GM23338 (cell line): ENCODE results near the gene ZP2. TPM values are rescaled to one million over a fixed set of nuclear protein-coding genes. Genes with fewer than 3 reads are reported as not detected.

Source experiments
- ATAC-seq: fragments of 200-7000 bp; cut with Tn5 transposase; 3 replicates; pipeline ENCODE4 v1.9.1; 2020
- DNase-seq: peaks from one replicate; pipeline ENCODE4 v3.0.0-alpha.2; 2015; ENCODE audit warnings: low spot score
- H2AFZ ChIP-seq: fragments of 200-600 bp; sonication (generic); 2 replicates; pipeline ENCODE4 v1.8.0; 2016; ENCODE audit warnings: antibody characterized with exemption, mild to moderate bottlenecking, moderate library complexity
- H3F3A ChIP-seq: fragments of 200-600 bp; sonication (generic); replicated peaks from 2 replicates; pipeline ENCODE4 v1.8.0; 2017; ENCODE audit warnings: antibody characterized with exemption, mixed run types, low read depth
- H3K27ac ChIP-seq: fragments of 200-600 bp; sonication (generic); 2 replicates; pipeline ENCODE4 v1.6.1; 2016; ENCODE audit warnings: low read depth
- H3K27me3 ChIP-seq: fragments of 200-600 bp; sonication (generic); 2 replicates; pipeline ENCODE4 v1.8.0; 2016; ENCODE audit warnings: mild to moderate bottlenecking, mixed run types, moderate library complexity; ENCODE audit not compliant: insufficient read depth
- H3K36me3 ChIP-seq: fragments of 200-600 bp; sonication (generic); 2 replicates; pipeline ENCODE4 v1.8.0; 2016; ENCODE audit warnings: mild to moderate bottlenecking; ENCODE audit not compliant: insufficient read depth
- H3K4me1 ChIP-seq: fragments of 200-600 bp; sonication (generic); 2 replicates; pipeline ENCODE4 v1.8.0; 2016; ENCODE audit warnings: mild to moderate bottlenecking, moderate library complexity; ENCODE audit not compliant: insufficient read depth
- H3K4me2 ChIP-seq: fragments of 200-600 bp; sonication (generic); 2 replicates; pipeline ENCODE4 v1.7.1; 2017; ENCODE audit warnings: mixed run types
- H3K4me3 ChIP-seq: fragments of 200-600 bp; sonication (generic); 2 replicates; pipeline ENCODE4 v1.6.1; 2016; ENCODE audit warnings: mixed run types
- H3K79me2 ChIP-seq: fragments of 200-600 bp; sonication (generic); replicated peaks from 2 replicates; pipeline ENCODE4 v1.8.0; 2017; ENCODE audit warnings: mild to moderate bottlenecking; ENCODE audit not compliant: insufficient read depth
- H3K9me2 ChIP-seq: fragments of 200-600 bp; sonication (generic); 2 replicates; pipeline ENCODE4 v1.8.0; 2017; ENCODE audit not compliant: insufficient read depth
- H4K20me1 ChIP-seq: fragments of 200-600 bp; sonication (generic); replicated peaks from 2 replicates; pipeline ENCODE4 v1.8.0; 2017; ENCODE audit warnings: mild to moderate bottlenecking; ENCODE audit not compliant: insufficient read depth
- H3K27ac Mint-ChIP-seq: 2 replicates; pipeline ENCODE4 v1.8.0; 2020; ENCODE audit warnings: inconsistent platforms, mild to moderate bottlenecking, moderate library complexity, mixed read lengths
- H3K27me3 Mint-ChIP-seq: 3 replicates; pipeline ENCODE4 v1.8.0; 2022; ENCODE audit warnings: low read depth, mild to moderate bottlenecking, moderate library complexity, mixed read lengths, inconsistent platforms; ENCODE audit not compliant: insufficient read depth, poor library complexity
- H3K36me3 Mint-ChIP-seq: 3 replicates; pipeline ENCODE4 v1.8.0; 2021; ENCODE audit warnings: low read depth, mild to moderate bottlenecking, inconsistent platforms, moderate library complexity, mixed read lengths
- H3K4me1 Mint-ChIP-seq: 3 replicates; pipeline ENCODE4 v1.8.0; 2020; ENCODE audit warnings: mild to moderate bottlenecking, inconsistent platforms, mixed read lengths
- H3K4me3 Mint-ChIP-seq: 3 replicates; pipeline ENCODE4 v1.8.0; 2021; ENCODE audit warnings: moderate library complexity, mild to moderate bottlenecking, inconsistent platforms, mixed read lengths
- H3K9me3 Mint-ChIP-seq: 3 replicates; pipeline ENCODE4 v1.8.0; 2020; ENCODE audit warnings: moderate library complexity, mild to moderate bottlenecking, inconsistent platforms, mixed read lengths
- CTCF ChIP-seq, 2 experiments: fragments of 200-600 bp in 1 of 2; sonication (generic) in 1 of 2; conservative IDR thresholded peaks; 2 replicates each; pipeline versions ENCODE4 v1.5.1 to v1.6.1; 2016 to 2017; ENCODE audit warnings: antibody characterized with exemption in 2 of 2, low read depth in 2 of 2, mild to moderate bottlenecking in 2 of 2, moderate library complexity in 1 of 2
- EZH2 ChIP-seq: fragments of 200-600 bp; sonication (generic); IDR thresholded peaks from one replicate; pipeline ENCODE4 v1.8.0; 2017; ENCODE audit warnings: antibody characterized with exemption, mild to moderate bottlenecking, low read depth; ENCODE audit not compliant: unreplicated experiment
- EZH2phosphoT487 ChIP-seq: fragments of 200-600 bp; sonication (generic); IDR thresholded peaks from one replicate; pipeline ENCODE4 v1.8.1; 2018; ENCODE audit warnings: antibody characterized with exemption; ENCODE audit not compliant: unreplicated experiment
- polyA plus RNA-seq: library from polyadenylated mRNA; unstranded; fragments of >200 nt; fragmentation: Nextera tagmentation; extraction: Ambion mirVana; gene quantifications from 2 replicates; pipeline ENCODE4 v1.2.1, GENCODE V29; 2016
- total RNA-seq: library from RNA; depleted of rRNA; stranded (reverse); fragments of >200 nt; shearing (Covaris generic); gene quantifications from 2 replicates; pipeline ENCODE4 v1.2.3, GENCODE V29; 2014
- TF ChIP-seq, protein P1 (sequence below): fragments of 250-450 bp; sonication (Bioruptor Pico); IDR thresholded peaks from 2 replicates; pipeline ENCODE4 v1.5.0; 2020; ENCODE audit warnings: mild to moderate bottlenecking, moderate library complexity
- TF ChIP-seq, protein P2 (sequence below): IDR thresholded peaks from one replicate; pipeline ENCODE4 v1.6.1; 2018; ENCODE audit warnings: antibody characterized with exemption; ENCODE audit not compliant: unreplicated experiment

The ZP2 gene
- total and polyA plus RNA-seq, 2 experiments from 2014 or later = not detected

DNA sequence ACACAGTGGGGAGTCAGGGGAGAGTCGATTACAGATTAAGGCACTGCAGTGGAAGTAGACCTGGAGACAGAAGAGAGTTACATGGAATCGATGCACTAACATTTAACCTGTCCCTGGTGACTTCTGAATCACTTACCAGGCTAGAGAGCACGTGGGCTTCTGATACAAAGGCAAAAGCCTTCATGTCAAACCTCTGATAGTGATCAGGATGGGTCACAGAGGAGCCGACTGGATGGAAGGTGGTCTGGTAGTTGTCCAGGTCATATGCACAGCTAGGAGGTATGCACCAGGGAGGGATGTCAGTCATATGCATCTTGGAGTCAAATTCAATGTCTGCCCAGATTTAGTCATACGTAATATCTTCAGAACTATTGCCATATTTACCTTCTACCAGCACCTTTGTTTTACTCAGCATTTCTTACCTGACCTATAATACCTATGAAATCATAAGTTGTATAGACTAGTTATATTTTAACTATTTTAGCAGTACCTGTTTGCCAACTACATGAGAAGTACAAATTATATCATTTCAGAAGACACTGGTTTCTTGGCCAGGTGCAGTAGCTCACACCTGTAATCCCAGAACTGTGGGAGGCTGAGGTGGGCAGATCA, 11.7 kb downstream of the ZP2 start (continued):
- TF ChIP-seq, protein P1, sequence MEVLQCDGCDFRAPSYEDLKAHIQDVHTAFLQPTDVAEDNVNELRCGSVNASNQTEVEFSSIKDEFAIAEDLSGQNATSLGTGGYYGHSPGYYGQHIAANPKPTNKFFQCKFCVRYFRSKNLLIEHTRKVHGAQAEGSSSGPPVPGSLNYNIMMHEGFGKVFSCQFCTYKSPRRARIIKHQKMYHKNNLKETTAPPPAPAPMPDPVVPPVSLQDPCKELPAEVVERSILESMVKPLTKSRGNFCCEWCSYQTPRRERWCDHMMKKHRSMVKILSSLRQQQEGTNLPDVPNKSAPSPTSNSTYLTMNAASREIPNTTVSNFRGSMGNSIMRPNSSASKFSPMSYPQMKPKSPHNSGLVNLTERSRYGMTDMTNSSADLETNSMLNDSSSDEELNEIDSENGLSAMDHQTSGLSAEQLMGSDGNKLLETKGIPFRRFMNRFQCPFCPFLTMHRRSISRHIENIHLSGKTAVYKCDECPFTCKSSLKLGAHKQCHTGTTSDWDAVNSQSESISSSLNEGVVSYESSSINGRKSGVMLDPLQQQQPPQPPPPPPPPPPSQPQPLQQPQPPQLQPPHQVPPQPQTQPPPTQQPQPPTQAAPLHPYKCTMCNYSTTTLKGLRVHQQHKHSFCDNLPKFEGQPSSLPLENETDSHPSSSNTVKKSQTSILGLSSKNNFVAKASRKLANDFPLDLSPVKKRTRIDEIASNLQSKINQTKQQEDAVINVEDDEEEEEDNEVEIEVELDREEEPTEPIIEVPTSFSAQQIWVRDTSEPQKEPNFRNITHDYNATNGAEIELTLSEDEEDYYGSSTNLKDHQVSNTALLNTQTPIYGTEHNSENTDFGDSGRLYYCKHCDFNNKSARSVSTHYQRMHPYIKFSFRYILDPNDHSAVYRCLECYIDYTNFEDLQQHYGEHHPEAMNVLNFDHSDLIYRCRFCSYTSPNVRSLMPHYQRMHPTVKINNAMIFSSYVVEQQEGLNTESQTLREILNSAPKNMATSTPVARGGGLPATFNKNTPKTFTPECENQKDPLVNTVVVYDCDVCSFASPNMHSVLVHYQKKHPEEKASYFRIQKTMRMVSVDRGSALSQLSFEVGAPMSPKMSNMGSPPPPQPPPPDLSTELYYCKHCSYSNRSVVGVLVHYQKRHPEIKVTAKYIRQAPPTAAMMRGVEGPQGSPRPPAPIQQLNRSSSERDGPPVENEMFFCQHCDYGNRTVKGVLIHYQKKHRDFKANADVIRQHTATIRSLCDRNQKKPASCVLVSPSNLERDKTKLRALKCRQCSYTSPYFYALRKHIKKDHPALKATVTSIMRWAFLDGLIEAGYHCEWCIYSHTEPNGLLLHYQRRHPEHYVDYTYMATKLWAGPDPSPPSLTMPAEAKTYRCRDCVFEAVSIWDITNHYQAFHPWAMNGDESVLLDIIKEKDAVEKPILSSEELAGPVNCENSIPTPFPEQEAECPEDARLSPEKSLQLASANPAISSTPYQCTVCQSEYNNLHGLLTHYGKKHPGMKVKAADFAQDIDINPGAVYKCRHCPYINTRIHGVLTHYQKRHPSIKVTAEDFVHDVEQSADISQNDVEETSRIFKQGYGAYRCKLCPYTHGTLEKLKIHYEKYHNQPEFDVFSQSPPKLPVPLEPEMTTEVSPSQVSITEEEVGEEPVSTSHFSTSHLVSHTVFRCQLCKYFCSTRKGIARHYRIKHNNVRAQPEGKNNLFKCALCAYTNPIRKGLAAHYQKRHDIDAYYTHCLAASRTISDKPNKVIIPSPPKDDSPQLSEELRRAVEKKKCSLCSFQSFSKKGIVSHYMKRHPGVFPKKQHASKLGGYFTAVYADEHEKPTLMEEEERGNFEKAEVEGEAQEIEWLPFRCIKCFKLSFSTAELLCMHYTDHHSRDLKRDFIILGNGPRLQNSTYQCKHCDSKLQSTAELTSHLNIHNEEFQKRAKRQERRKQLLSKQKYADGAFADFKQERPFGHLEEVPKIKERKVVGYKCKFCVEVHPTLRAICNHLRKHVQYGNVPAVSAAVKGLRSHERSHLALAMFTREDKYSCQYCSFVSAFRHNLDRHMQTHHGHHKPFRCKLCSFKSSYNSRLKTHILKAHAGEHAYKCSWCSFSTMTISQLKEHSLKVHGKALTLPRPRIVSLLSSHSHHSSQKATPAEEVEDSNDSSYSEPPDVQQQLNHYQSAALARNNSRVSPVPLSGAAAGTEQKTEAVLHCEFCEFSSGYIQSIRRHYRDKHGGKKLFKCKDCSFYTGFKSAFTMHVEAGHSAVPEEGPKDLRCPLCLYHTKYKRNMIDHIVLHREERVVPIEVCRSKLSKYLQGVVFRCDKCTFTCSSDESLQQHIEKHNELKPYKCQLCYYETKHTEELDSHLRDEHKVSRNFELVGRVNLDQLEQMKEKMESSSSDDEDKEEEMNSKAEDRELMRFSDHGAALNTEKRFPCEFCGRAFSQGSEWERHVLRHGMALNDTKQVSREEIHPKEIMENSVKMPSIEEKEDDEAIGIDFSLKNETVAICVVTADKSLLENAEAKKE = no peak

DNA sequence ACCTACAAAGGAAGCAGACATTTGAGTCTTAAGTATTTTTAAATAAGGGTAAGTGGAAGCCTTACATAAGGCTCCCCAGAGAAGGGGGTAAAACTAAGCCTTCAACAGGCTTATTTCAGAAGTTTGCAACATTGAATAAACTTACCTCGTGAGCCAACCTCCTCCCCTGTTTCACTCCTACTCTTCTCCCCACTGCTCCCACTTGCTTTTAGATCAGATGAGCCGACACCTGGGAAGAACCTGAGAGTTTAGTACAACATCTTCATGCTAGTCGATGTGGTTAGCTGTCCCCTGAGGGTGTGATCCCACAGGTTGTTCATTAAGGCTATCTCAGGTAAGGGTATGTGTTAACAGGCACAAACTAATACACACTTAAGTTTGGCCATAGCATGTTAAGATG, 13.8 kb downstream of the ZP2 start:
- no peak overlapping the region for H3K27ac ChIP-seq
- no peak for DNase-seq
- Mint-ChIP-seq H3K4me1 (no peaks in the 10 kb centered on the region), H3K27ac (no peak overlapping the region), H3K27me3 (peaks cover 5% of the 10 kb centered on the region), H3K36me3 (no peaks in the 10 kb centered on the region), H3K4me3 (no peak overlapping the region), H3K9me3 (no peaks in the 10 kb centered on the region)
- no peaks in the 10 kb centered on the region for H3F3A ChIP-seq
- no peaks in the 10 kb centered on the region for H4K20me1 ChIP-seq
- peaks cover 8% of the 10 kb centered on the region; the same call in 1 of the 2 replicates for H3K9me2 ChIP-seq
- no peaks in the 10 kb centered on the region for H3K27me3 ChIP-seq
- TF ChIP-seq EZH2phosphoT487 = no peak
- no peak overlapping the region for H3K4me2 ChIP-seq
- no peak overlapping the region for H3K4me3 ChIP-seq
- no peaks in the 10 kb centered on the region for H3K36me3 ChIP-seq
- H3K4me1 ChIP-seq = no peaks in the 10 kb centered on the region
- no peak for ATAC-seq
- no peaks in the 10 kb centered on the region for H3K79me2 ChIP-seq
- H2AFZ ChIP-seq = no peak overlapping the region

GRCh38 chr16:21197112-21197511, 14.3 kb downstream of the ZP2 start:
- no peak overlapping the region for H3K4me2 ChIP-seq
- H3K4me3 ChIP-seq = no peak overlapping the region
- no peak overlapping the region for H3K27ac ChIP-seq
- H3K27me3 ChIP-seq = no peaks in the 10 kb centered on the region
- Mint-ChIP-seq H3K9me3 (no peaks in the 10 kb centered on the region), H3K4me3 (no peak overlapping the region), H3K4me1 (no peaks in the 10 kb centered on the region), H3K27me3 (peaks cover 5% of the 10 kb centered on the region), H3K27ac (no peak overlapping the region), H3K36me3 (no peaks in the 10 kb centered on the region)
- H3K9me2 ChIP-seq = peaks cover 8% of the 10 kb centered on the region; the same call in 1 of the 2 replicates
- H4K20me1 ChIP-seq = no peaks in the 10 kb centered on the region
- no peaks in the 10 kb centered on the region for H3K79me2 ChIP-seq
- DNase-seq = no peak
- no peak overlapping the region for H2AFZ ChIP-seq
- no peak for ATAC-seq
- H3K4me1 ChIP-seq = no peaks in the 10 kb centered on the region
- H3K36me3 ChIP-seq = no peaks in the 10 kb centered on the region
- H3F3A ChIP-seq = no peaks in the 10 kb centered on the region
- TF ChIP-seq, protein P2, sequence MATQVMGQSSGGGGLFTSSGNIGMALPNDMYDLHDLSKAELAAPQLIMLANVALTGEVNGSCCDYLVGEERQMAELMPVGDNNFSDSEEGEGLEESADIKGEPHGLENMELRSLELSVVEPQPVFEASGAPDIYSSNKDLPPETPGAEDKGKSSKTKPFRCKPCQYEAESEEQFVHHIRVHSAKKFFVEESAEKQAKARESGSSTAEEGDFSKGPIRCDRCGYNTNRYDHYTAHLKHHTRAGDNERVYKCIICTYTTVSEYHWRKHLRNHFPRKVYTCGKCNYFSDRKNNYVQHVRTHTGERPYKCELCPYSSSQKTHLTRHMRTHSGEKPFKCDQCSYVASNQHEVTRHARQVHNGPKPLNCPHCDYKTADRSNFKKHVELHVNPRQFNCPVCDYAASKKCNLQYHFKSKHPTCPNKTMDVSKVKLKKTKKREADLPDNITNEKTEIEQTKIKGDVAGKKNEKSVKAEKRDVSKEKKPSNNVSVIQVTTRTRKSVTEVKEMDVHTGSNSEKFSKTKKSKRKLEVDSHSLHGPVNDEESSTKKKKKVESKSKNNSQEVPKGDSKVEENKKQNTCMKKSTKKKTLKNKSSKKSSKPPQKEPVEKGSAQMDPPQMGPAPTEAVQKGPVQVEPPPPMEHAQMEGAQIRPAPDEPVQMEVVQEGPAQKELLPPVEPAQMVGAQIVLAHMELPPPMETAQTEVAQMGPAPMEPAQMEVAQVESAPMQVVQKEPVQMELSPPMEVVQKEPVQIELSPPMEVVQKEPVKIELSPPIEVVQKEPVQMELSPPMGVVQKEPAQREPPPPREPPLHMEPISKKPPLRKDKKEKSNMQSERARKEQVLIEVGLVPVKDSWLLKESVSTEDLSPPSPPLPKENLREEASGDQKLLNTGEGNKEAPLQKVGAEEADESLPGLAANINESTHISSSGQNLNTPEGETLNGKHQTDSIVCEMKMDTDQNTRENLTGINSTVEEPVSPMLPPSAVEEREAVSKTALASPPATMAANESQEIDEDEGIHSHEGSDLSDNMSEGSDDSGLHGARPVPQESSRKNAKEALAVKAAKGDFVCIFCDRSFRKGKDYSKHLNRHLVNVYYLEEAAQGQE = no peak
- TF ChIP-seq EZH2 = no peak
- TF ChIP-seq CTCF (conservative IDR thresholded peaks at IDR 0.05; ENCODE audit: low read depth in 2 of 2) = no peak
